Subcutaneous abdominal adipose tissue (tissue), 5 donors: ENCODE data around the gene PGA5.
"Not testable (repeated sequence)": the region's sequence is repeated elsewhere in the genome, so short reads cannot be mapped to it uniquely, and the experiment has no call there.

Experiments used
- H3K27ac ChIP-seq: one replicate; pipeline ENCODE4 v1.7.0; 2013; ENCODE audit warnings: low read depth, mild to moderate bottlenecking, inconsistent platforms, low read length, moderate library complexity
- H3K27me3 ChIP-seq, 5 donors: one replicate each; pipeline ENCODE4 v1.7.0; 2013; ENCODE audit warnings: low read length in 5 of 5, inconsistent platforms in 1 of 5; ENCODE audit not compliant: control insufficient read depth in 5 of 5, insufficient read depth in 4 of 5
- H3K36me3 ChIP-seq, 5 donors: one replicate each; pipeline ENCODE4 v1.7.0; 2013; ENCODE audit warnings: low read length in 5 of 5; ENCODE audit not compliant: control insufficient read depth in 5 of 5, insufficient read depth in 5 of 5
- H3K4me1 ChIP-seq, 5 donors: one replicate each; pipeline ENCODE4 v1.7.0; 2013; ENCODE audit warnings: low read length in 5 of 5, mild to moderate bottlenecking in 3 of 5, moderate library complexity in 1 of 5; ENCODE audit not compliant: control insufficient read depth in 5 of 5, insufficient read depth in 5 of 5
- H3K4me3 ChIP-seq, 5 donors: one replicate each; pipeline ENCODE4 v1.7.0; 2013; ENCODE audit warnings: low read length in 5 of 5, low read depth in 1 of 5
- H3K9ac ChIP-seq, 5 donors: one replicate each; pipeline ENCODE4 v1.7.0; 2013; ENCODE audit warnings: low read length in 5 of 5, mild to moderate bottlenecking in 4 of 5, moderate library complexity in 3 of 5
- H3K9me3 ChIP-seq, 5 donors: one replicate each; pipeline ENCODE4 v1.7.0; 2013; ENCODE audit warnings: low read length in 5 of 5; ENCODE audit not compliant: control insufficient read depth in 5 of 5
- donor health status: healthy.
- donor health status: healthy.
- donor health status: healthy.
- donor health status: healthy.
- donor health status: healthy.

Gene PGA5

GRCh38 chr11:61248071-61248470, 7.1 kb downstream of the PGA5 start:
- H3K27ac ChIP-seq, H3K36me3 ChIP-seq, H3K4me3 ChIP-seq, H3K9me3 ChIP-seq, H3K9ac ChIP-seq, H3K27me3 ChIP-seq: not testable (repeated sequence)
- H3K4me1 ChIP-seq, result peaks cover 2 to 25% (median 18%) of the 10 kb centered on the region in 5 donors

DNA sequence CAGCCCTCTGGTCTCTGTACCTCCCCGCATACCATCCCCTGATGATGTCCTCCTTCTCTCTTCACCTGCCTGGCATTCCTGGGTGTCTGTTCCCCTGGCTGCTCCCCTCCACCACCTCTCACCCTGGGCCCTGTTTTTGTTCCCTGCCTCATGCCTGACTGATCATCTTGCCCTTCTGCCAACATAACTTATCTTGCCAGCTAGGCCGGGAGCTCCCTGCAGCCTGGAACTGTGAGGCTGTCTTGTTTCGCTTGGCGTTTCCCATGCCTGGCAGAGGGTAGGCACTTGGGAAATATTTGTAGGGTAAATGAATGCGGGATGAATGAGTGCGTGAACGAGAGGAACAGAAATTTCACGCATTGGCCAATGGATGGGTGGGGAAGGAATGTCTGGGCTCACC, 8.2 kb downstream of the PGA5 start:
- H3K9ac ChIP-seq, H3K27me3 ChIP-seq, H3K36me3 ChIP-seq, H3K9me3 ChIP-seq, H3K27ac ChIP-seq: not testable (repeated sequence)
- Histone ChIP-seq H3K4me3 (peak overlapping the region in 1 of 5 donors; percentile 13), H3K4me1 (peaks cover 2 to 25% (median 18%) of the 10 kb centered on the region in 5 donors)

DNA sequence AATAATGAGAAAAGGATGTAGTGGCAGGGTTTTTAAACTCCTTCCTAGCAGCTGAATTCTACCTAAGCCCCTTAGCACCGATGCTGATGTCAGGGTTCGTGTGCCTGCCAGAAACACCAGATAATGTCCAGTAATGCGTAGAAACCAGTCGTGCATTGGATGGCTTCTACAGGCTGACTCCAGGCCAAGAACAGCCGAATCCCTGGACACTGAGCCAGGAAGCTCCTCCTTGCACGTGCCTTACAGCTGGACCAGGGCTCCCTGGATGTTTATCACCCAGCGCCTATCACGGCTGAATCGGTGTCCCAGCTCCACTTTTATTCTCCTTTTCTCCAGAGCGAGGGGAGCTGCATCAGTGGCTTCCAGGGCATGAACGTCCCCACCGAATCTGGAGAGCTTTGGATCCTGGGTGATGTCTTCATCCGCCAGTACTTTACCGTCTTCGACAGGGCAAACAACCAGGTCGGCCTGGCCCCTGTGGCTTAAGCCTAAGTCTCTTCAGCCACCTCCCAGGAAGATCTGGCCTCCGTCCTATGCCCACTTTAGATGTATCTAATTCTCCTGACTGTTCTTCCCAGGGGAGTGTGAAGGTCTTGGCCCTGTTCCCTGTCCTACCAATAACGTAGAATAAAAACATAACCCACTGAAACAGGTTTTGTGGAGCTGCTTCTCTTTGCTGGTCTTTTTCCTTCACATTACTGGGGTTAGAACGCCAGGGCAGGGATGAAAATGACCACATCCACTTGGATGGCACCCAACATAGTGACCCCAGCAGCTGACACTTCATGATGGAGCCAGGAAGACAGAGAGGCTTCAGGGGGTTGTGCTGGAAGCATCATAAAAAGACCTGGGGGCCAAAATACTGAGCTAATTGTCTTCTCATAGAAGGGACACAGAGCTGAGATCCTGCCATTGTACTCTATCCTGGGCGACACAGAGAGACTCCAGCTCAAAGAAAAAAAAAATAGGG, 10.1 kb downstream of the PGA5 start:
- peaks cover 2 to 25% (median 20%) of the 10 kb centered on the region in 5 donors for H3K4me1 ChIP-seq

GRCh38 chr11:61252332-61252731, 11.4 kb downstream of the PGA5 start:
- peaks cover 2 to 29% (median 22%) of the 10 kb centered on the region in 5 donors for H3K4me1 ChIP-seq
- not testable (repeated sequence) for H3K27me3 ChIP-seq, H3K36me3 ChIP-seq, H3K4me3 ChIP-seq, H3K27ac ChIP-seq, H3K9me3 ChIP-seq, H3K9ac ChIP-seq

More for the DNA sequence above, 10.1 kb downstream of the PGA5 start:
- H3K4me3 ChIP-seq, H3K27me3 ChIP-seq, H3K36me3 ChIP-seq, H3K27ac ChIP-seq, H3K9ac ChIP-seq, H3K9me3 ChIP-seq: not testable (repeated sequence)

- Histone ChIP-seq H3K4me3 (no peak overlapping the region), H3K4me1 (peaks cover 0 to 19% (median 13%) of the 10 kb centered on the region in 5 donors), H3K36me3 (peaks cover 0 to 3% (median 0%) of the 10 kb centered on the region in 5 donors), H3K9ac (no peak overlapping the region), H3K27ac (no peak overlapping the region), H3K9me3 (no peaks in the 10 kb centered on the region), H3K27me3 (no peaks in the 10 kb centered on the region)
These were observed 13.5 kb downstream of the PGA5 start for GRCh38 chr11:61254403-61255025.

DNA sequence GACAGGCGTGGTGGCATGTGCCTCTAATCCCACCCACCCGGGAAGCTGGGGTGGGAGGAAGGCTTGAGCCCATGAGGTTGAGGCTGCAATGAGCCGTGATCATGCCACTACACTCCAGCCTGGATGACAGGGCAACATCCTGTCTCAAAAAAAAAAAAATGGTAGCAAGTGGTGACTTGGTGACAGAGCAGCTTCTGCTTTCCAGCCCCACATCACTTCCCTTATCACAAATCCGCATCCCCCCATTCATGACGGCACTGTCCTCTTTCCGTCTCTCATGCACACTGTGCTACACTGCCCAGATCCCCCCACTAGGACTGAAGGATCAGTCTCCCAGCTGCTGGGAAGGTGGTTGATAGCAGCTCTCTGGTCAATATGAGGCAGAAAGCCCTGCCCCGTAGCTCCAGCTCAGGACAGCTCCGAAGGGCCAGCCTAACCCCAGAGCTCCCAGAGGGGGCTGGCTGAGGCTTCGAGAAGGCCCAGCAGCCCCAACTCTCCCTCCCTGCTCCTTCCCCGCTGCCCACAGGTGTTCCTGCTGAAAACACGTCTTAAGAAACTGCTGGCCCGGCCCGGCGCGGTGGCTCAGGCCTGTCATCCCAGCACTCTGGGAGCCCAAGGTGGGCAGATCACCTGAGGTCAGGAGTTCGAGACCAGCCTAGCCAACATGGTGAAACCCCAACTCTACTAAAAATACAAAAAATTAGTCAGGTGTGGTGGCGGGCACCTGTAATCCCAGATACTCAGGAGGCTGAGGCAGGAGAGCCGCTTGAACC, 15.9 kb downstream of the PGA5 start:
- H3K9me3 ChIP-seq, result no peaks in the 10 kb centered on the region

GRCh38 chr11:61258546-61258945, 17.6 kb downstream of the PGA5 start:
- Histone ChIP-seq H3K9me3 (no peaks in the 10 kb centered on the region), H3K27me3 (no peaks in the 10 kb centered on the region), H3K27ac (no peak overlapping the region), H3K36me3 (peaks cover 0 to 3% (median 0%) of the 10 kb centered on the region in 5 donors), H3K4me3 (no peak overlapping the region), H3K9ac (no peak overlapping the region), H3K4me1 (peaks cover 0 to 11% (median 0%) of the 10 kb centered on the region in 5 donors)

More for the DNA sequence above, 15.9 kb downstream of the PGA5 start:
- H3K9ac ChIP-seq, result no peak overlapping the region
- H3K27ac ChIP-seq, result no peak overlapping the region
- H3K36me3 ChIP-seq, result peaks cover 0 to 3% (median 0%) of the 10 kb centered on the region in 5 donors
- no peak overlapping the region for H3K4me3 ChIP-seq
- no peaks in the 10 kb centered on the region for H3K27me3 ChIP-seq
- H3K4me1 ChIP-seq, result peaks cover 0 to 11% (median 0%) of the 10 kb centered on the region in 5 donors

GRCh38 chr11:61259363-61259762, 18.4 kb downstream of the PGA5 start:
- H3K36me3 ChIP-seq, result peaks cover 0 to 3% (median 0%) of the 10 kb centered on the region in 5 donors
- H3K9ac ChIP-seq, result no peak overlapping the region
- no peaks in the 10 kb centered on the region for H3K9me3 ChIP-seq
- H3K4me1 ChIP-seq, result peaks cover 0 to 11% (median 0%) of the 10 kb centered on the region in 5 donors
- H3K4me3 ChIP-seq, result no peak overlapping the region
- H3K27ac ChIP-seq, result no peak overlapping the region
- no peaks in the 10 kb centered on the region for H3K27me3 ChIP-seq

- Histone ChIP-seq H3K27ac (no peak overlapping the region), H3K4me1 (peaks cover 0 to 2% (median 0%) of the 10 kb centered on the region in 5 donors), H3K4me3 (no peak overlapping the region), H3K36me3 (no peaks in the 10 kb centered on the region), H3K9me3 (no peaks in the 10 kb centered on the region), H3K27me3 (no peaks in the 10 kb centered on the region), H3K9ac (no peak overlapping the region)
These were observed 23.4 kb downstream of the PGA5 start for GRCh38 chr11:61264371-61264770.
